ENCODE results near the gene LSR. TPM values are rescaled to one million over a fixed set of nuclear protein-coding genes. Genes with fewer than 3 reads are reported as not detected.

LSR gene, protein sequence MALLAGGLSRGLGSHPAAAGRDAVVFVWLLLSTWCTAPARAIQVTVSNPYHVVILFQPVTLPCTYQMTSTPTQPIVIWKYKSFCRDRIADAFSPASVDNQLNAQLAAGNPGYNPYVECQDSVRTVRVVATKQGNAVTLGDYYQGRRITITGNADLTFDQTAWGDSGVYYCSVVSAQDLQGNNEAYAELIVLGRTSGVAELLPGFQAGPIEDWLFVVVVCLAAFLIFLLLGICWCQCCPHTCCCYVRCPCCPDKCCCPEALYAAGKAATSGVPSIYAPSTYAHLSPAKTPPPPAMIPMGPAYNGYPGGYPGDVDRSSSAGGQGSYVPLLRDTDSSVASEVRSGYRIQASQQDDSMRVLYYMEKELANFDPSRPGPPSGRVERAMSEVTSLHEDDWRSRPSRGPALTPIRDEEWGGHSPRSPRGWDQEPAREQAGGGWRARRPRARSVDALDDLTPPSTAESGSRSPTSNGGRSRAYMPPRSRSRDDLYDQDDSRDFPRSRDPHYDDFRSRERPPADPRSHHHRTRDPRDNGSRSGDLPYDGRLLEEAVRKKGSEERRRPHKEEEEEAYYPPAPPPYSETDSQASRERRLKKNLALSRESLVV
- 10 to 100 TPM; 18.5 to 20.1 TPM for total RNA-seq

GRCh38 chr19:35248310-35249145 is at the start of gene LSR:
TSS of gene LSR (plus strand) at chr19:35249002. CDS start at chr19:35249023, 21 bp downstream.

GRCh38 chr19:35228177-35228930 is 20.4 kb upstream of the LSR start, which contains the start of gene FAM187B:
TSS of gene FAM187B (minus strand) at chr19:35228739. CDS start at chr19:35228680, 59 bp downstream.

DNA sequence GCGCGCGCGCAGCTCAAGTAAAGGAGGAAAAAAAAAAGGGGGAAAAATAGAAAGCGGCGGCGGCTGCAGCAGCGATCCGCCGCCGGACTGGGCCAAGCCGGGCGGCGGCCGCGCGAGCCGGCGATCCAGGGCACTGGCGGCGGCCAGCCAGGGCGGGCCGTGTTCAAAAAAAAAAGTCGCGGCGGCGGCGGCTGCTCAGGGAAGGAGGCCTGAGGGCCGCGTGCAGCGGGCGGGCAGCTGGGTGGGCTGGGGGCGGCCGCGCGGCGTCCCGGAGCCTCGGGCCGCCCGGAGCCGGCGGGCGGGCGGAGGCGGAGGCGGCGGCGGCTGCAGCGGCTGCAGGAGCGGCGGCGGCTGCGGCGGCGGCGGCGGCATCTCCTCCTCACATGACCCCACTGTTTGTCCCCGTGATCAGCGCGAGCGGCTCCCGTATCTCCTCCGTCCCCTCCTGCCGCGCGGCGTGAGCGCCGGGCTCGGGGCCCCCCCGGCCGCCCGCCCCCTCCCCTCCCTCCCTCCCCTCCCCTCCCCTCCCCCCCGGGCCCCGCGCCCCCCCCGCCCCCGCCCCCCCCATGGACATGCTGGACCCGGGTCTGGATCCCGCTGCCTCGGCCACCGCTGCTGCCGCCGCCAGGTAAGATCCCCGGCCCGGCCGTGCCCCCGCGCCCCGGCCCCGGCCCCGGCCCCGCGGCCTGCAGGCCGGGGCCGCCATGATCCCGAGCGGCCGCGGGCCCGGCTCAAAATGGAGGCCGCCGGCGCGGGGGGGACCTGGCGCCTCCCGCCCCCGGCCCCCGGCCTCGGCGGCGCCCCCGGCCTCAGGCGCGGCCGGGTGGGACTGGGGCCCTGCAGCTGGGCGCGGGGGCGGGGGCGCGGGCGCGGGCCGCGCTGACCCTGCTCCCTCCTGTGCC is 20.0 kb downstream of the LSR start, which contains the start of gene USF2:
Gene USF2, plus strand, starts transcription at position 427 of the 902 bp plus-strand sequence. Its CDS starts 140 bp downstream, at position 567.

DNA sequence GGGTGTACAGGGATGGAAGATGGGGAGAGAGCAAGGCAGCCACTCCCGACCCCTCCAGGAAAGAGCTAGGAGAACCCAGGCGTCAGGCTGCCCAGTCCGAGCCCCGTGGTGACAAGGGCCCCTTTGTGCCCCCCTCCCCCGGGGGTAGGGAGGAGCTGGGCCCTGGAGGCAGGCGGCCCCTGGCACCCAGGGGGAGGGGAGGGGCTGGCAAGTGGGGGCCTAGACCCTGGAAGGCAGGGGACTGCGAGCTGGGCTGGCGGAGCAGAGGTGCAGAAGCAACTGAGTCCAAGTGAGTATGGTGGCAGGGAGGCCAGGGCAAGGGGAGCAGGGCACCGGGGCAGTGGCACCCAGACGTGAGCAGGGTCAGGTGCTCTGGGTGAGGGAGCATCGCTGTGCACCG is 43.1 kb downstream of the LSR start, which contains the start of gene MAG:
Gene MAG, plus strand, starts transcription at position 246 of the 400 bp plus-strand sequence. CDS start 3,248 bp downstream, outside the sequence.

Other genes with a start within 250 kb of the LSR start
- gene GRAMD1A, start 248.7 kb upstream of the LSR start, total RNA-seq = 100 to 1,000 TPM; 129 to 141 TPM
- under 1 TPM; 0.53 to 0.72 TPM for gene SCN1B, start 218.5 kb upstream of the LSR start, total RNA-seq
- not detected for gene HPN, start 207.3 kb upstream of the LSR start, total RNA-seq
- gene FXYD3, start 133.2 kb upstream of the LSR start, total RNA-seq = not detected
- 1 to 10 TPM; 1.0 TPM for gene LGI4, start 113.9 kb upstream of the LSR start, total RNA-seq
- gene FXYD1, start 110.2 kb upstream of the LSR start, total RNA-seq = 1 to 10 TPM; 4.5 to 6.3 TPM
- gene FXYD7, start 105.7 kb upstream of the LSR start, total RNA-seq = 10 to 100 TPM; 20.4 to 22.1 TPM
- 100 to 1,000 TPM; 732 to 764 TPM for gene FXYD5, start 94.3 kb upstream of the LSR start, total RNA-seq
- gene FAM187B, start 20.3 kb upstream of the LSR start, total RNA-seq = not detected
- 100 to 1,000 TPM; 187 TPM for gene USF2, start 20.0 kb downstream of the LSR start, total RNA-seq
- gene HAMP, start 33.5 kb downstream of the LSR start, total RNA-seq = 1 to 10 TPM in 1 of 2 experiments, under 1 TPM in 1; 0.60 to 1.1 TPM
- gene MAG, start 43.2 kb downstream of the LSR start, total RNA-seq = under 1 TPM in 1 of 2 experiments, not detected in 1; 0.14 TPM
- gene CD22, start 80.2 kb downstream of the LSR start, total RNA-seq = under 1 TPM; 0.24 to 0.50 TPM
- not detected for gene FFAR1, start 98.9 kb downstream of the LSR start, total RNA-seq
- not detected for gene FFAR3, start 109.5 kb downstream of the LSR start, total RNA-seq
- gene GPR42, start 122.1 kb downstream of the LSR start, total RNA-seq = not detected
- gene FFAR2, start 199.3 kb downstream of the LSR start, total RNA-seq = not detected
- gene KRTDAP, start 241.5 kb downstream of the LSR start, total RNA-seq = not detected